IPS DF 19.7 (cell line): ENCODE results near the gene CLEC18C.
"Not testable (repeated sequence)": the region's sequence is repeated elsewhere in the genome, so short reads cannot be mapped to it uniquely, and the experiment has no call there.

Experiments
- DNase-seq: peaks from one replicate; pipeline ENCODE4 v3.0.0-alpha.2; 2013; ENCODE audit warnings: low read depth, low spot score

CLEC18C gene

DNA sequence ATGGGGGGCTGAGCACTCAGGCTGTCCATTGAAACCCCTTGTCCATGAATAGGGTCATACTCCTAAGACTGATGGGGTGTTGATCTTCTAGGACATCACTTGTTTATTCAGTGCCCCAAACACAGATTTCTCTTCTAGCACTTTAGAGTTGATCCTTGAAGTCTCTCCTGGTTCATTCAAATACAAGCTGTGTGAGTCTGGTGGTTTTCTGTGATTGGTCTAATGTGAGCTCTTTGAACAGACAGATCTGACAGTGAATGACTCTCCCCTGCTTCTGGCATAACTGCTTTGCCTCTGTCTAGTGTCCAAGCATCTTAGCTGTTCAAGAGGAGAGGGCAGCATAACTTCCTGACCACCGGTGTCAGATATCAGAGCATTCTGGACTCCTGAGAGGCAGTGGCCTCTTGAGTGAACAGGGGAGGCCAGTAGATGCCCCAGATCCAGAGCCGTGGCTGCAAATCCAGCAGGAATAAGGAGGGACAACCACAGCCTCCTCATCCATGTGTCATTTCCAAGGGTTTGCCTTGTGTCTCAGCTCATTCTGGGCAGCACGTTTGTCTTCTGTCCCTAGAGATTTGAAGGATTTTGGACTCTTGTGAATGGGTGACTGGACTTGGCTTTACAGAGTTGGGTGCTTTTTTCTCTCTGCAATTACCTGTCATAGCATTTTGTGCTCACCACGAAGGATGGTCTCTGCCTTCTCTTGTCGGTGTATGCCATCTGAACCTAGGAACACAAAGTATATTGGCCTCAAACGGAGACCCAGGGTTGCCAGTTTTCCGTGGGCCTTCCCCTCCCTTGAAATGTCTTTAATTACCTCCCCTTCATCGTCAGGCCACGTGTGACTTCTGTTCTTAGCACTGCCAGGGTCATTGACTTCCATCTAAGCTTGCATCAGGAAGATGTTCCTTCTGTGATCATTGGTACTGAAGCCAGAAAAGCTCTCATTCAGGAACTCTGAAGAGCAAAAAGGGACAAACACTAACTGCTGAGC lies 13.9 kb upstream of the CLEC18C start:
- no peak for DNase-seq

DNA sequence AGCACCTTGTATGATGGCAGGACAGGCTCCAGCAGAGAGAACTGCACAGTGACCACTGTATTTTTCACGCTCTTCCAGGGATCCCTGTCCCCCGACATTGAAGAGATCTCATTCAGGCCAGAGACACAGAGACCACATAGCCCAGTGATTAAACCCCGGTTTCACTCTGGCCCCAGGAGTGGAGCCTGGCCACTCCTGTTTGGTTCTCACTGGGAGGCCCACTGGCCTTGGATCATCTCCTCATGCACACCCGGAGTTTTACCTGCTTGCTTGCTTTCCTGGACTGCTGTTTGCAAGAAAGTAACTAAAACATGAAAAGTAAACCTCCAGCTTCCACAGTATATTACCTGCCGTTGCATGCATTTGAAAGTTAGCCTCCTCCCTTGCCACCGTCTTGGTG lies 13.2 kb upstream of the CLEC18C start:
- no peak for DNase-seq

DNA sequence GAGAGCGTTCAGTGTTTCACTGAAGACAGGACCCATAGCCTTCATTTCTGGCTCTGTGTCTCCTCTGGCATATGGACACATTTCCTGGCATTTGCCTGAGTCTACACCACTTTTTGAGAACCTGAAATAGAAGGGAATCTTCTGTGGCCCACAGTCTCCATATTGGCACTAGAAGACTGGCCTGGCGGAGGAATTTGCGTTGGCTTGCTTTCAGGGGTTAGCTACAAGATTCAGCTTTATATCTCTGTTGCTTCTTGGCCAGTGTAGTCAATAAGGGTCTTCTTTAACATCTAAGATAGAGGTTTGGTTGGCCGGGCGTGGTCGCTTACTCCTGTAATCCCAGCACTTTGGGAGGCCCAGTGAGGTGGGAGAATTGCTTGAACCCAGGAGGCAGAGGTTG lies 12.8 kb upstream of the CLEC18C start:
- no peak for DNase-seq

DNA sequence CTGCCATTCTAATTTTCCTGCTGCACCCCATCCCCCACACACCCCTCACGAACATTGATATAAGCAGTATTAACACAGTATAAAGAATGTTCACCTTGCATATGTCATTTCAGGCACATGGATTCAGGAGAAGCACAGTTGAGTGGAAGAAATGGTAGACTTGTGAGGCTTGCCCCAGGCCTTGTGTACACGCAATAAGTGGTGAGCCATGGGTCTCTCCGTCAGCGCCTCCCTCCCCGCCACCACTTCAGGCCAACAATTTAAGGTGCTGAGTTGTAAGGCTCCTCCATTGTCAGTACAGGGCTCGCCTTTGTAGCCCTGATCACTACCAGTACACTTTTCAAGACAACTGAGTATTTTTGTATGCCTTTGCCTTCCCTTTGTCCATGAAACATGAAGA lies 12.2 kb upstream of the CLEC18C start:
- no peak for DNase-seq

DNA sequence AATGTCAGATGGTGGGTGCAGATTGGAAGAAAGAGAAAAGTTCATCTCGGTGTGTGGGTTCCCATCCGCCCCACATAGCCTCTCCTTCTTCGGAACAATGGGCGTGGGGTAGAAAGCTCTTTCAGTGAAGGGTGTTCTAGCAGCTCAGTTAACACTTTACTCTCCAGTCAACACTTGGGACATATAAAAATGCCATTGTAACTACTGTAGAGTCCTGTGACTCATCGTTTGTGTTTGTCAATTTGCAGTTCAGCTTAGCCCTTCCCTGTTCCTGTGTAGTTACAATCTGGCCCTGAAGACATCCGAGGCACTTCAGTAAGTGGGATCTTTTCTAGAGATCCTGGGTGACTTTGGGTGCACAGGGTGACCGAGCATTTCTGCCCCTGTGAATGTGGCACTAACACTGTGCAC lies 11.5 kb upstream of the CLEC18C start:
- no peak for DNase-seq

DNA sequence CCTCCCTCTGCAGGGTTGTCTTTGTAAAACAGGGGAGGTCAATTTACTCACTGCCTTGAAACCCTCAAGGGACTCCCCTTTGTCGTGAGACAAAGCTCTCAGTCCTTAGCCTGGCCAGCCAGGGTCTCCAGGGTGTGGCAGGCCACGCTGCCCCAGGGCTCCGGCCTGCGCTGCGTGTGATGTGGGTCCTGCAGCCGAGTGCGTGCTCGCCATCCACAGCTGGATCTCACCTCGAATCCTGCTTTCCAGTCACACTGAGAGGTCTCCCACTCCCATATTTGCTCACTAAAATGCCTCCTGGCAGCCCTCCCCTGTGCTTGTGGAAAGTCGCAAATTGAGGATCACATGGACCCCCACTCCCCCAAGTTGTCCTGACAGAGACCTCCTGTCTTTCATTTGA lies 10.0 kb upstream of the CLEC18C start:
- DNase-seq: no peak

DNA sequence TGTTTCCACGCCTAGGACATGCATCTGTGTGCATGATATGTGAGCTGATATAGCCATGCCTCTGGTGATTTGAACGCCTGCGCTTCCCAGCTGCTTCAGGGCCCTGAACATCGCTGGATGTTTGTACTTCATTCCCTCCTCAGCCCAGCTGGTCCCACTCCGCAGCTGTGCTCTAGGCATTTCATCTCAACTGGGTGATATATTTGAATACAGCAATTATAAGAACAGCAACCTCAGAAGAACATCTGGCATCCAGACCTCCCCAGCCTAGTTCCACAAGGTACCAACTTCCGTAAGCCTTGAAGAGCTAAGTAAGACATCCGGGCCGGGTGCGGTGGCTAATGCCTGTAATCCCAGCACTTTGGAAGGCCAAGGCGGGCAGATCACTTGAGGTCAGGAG lies 6.9 kb upstream of the CLEC18C start:
- DNase-seq: not testable (repeated sequence)

DNA sequence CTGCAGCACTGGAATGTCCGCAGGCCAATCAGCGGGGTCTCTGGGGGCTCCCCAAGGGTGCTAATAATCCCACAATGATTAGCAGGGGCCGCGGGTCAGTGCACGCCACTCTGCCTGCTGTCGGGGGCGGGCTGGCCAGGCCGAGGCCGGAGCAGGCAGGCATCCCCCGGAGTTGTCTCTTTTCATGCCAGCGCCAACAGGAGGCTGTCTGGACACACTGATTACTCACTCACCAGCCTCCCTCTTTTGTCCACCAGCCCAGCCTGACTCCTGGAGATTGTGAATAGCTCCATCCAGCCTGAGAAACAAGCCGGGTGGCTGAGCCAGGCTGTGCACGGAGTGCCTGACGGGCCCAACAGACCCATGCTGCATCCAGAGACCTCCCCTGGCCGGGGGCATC lies 329 bp downstream of the CLEC18C start:
- DNase-seq: not testable (repeated sequence)

DNA sequence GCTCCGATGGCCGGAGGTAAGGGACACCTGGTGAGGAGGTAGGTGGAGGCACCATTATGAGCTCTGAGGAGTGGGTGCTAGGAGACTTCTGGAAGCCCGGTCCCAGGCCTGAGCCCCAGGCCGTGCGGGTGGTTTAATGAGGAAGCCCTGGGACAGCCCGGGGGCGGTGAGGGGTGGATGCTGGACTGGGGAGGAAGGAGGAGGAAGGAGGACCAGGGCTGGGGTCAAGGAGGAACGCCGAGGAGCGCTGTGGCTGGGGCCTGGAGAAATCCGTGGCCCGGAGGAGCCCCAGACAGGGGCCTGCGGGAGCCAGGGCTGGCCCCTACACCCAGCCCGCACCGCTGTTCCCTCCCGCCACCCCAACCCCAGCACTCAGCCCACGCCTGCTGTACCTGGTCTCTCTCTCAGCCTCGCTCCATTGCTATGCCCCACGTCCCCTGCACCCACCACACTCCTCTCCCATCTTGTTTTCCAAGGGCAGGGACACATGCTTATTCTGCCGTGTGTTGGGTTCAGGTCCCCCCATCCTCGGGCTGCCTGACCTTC lies 873 bp downstream of the CLEC18C start:
- not testable (repeated sequence) for DNase-seq

DNA sequence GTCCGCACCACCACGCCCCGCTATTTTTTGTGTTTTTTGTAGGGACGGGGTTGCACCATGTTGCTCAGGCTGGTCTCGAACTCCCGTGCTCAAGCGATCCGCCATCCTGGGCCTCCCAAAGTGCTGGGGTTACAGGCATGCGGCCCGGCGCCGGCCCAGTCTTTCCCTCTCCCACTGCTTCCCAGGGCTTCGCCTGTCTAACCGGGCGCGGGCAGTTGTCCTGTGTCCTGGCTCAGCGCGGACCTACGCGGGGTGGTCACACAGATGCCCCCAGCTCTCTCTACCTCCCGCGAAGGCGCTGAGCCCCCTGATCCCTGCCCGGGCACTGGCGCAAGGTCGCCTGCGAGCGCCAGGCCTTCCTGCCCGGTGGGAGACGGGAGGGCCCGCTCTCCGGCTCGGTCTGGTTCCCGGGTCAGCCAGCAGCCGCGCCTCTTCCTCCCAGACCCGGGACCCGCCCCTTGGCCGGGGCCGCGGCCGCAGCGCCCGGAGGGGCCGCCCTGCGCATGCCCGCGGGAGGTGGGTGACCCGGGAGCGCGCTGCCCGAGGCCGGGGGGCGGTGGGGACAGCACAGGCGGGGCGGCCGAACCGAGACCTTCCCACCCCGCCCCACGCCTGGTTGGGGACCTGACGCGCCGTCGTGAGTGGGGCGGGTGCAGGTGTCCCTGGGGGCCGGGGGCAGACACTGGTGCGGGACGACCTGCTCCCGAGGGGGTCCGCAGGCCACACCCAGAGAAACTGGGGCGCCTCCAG lies 14.4 kb downstream of the CLEC18C start:
- DNase-seq: not testable (repeated sequence)

DNA sequence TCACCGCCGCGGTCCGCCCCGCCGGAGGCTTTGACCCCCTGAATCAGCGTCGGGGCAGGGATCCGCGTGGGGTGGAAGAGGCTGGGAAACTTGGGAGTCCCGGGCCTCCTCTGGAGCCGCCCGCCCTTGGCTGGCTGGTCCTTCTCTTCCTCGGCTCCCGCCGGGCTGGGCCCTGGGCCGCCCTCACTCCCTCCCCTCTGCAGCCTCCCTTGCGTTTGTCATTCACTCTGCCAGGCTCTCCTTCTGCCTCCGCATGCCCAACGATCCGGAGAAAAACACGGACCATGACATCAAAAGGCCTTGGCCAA lies 15.0 kb downstream of the CLEC18C start:
- not testable (repeated sequence) for DNase-seq

DNA sequence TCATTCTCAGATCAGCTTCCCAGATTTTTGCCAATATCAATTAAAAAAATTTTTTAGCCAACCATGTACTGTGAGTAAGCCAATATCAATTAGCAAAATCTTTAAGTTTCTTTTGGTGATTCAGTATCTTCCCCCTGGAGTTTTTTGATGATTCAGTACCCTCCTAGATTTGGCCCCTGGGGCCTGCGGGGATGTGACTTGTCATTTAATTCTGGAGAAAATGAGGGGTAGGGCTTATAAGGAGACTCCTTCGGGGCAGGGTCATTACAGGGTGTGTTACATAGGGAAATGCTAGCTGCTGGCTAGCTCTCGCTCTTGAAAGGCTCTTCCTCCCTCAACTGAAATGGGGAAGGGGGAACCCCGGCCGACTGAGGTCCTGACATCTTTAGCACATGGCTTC lies 17.0 kb downstream of the CLEC18C start:
- DNase-seq: not testable (repeated sequence)

DNA sequence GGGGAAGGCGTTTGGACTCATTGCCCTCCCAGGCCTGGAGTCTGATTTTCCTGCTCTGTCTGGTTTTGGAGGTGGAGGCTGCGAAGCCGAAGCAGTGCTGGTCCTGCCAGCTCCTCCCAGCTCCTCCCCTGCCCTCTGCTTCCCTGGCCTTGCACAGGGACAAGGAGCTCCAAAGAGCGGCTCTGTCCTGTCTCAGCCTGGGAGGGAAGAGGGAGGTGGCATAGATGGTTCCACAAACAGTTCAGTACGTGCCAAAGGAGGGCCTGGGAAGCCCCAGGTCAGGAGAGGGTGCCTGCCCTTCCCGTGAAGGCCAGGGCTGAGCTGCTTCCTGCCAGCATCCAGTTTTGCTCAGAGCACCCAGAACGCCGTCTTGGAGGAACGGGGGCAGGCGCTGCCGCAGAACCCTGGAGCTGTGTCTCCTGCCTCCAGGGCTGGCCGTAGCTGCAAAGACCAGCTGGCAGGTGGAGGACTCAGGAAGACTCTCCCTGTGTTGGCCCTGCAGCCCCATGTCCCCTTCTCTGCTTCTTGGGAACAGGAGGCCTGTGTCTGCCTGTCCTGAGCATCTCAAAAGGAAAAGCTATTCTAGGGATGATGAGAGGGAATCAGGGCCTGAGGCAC lies 23.2 kb downstream of the CLEC18C start:
- DNase-seq: not testable (repeated sequence)

DNA sequence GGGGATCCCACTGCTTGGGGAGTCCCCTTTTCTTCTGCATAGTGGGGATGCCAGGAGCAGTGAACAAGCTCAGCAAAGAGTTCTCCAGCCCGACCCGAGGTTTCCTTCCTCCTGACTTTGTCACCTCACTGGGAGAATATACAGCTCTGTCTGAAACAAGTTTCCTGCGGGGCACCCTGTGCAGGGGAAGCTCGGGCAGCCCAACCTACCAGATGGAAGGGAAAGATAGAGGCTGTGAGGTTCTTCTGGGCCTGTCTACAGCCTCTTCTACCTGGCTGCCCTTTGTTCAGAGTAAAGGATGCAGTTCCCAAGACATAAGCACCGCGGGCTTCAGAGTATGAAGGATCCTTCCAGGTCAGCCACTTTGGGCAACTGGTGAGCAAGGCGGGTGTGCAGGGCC lies 24.0 kb downstream of the CLEC18C start:
- not testable (repeated sequence) for DNase-seq

DNA sequence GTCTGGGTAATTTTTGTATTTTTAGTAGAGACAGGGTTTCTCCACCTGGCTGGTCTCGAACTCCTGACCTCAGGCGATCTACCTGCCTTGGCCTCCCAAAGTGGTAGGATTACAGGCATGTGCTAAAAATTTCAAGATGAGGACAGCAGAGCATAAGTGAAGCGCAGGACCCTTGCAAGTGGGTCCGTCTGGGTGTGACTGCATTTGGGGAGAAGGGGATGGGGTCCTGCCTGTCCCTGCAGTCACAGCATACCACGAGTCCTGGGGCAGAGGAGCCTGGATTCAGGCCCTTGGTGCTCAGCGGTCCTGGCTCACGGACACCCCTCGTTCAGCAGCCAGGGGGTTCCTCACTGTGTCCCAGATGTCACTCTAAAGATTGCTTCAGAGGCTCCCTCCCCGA lies 24.6 kb downstream of the CLEC18C start:
- DNase-seq: not testable (repeated sequence)

DNA sequence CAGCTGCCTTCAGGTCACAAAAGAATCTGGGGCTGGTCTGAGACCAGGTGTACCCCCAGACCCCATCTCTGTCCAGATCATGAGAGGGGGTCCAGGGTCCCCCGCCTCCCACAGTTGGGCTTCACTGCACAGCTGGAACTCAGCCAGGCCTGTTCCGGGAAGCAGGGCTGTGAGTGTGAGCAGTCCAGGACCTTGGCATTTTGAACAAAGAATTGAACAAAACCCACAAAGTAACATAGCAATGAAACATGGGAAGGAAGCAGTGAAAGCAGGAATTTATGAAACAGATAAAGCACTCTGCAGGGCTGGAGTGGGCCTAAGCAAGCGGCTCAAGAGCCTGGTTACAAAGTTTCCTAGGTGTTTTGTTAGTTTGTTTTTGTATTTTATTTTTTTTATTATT lies 25.1 kb downstream of the CLEC18C start:
- not testable (repeated sequence) for DNase-seq

DNA sequence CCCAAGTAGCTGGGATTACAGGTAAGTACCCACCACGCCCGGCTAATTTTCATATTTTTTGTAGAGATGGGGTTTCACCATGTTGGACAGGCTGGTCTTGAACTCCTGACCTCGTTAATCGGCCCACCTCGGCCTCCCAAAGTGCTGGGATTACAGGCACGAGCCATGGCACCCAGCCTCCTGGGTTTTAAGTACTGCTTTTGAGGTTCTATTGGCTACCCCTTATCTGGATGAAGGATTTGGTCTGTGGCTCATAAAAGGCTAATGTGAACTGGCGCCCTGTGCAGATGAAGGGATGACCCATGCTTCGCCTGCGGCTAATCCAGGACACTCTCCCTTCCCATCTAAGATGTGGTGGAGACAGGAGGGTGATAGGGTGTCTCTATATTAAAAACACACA lies 25.6 kb downstream of the CLEC18C start:
- DNase-seq: not testable (repeated sequence)

DNA sequence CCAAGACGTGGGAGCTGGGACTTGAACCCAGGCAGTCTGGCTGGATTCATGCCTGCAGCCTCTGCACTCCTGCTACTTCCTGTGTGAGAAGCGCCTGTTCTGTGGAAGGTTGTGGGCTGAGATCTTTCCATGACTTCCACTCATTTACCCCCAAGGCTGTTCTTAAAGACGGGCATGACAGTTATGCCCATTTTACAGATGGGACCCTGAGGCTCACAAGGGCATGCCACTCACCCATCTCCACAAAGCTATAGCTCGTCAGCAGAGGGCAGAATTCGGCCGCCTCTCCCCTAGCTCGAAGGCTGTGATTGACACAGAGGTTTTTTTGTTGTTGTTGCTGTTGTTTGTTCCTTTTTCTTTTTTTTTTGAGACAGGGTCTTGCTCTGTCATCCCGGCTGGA lies 26.5 kb downstream of the CLEC18C start:
- DNase-seq: not testable (repeated sequence)

DNA sequence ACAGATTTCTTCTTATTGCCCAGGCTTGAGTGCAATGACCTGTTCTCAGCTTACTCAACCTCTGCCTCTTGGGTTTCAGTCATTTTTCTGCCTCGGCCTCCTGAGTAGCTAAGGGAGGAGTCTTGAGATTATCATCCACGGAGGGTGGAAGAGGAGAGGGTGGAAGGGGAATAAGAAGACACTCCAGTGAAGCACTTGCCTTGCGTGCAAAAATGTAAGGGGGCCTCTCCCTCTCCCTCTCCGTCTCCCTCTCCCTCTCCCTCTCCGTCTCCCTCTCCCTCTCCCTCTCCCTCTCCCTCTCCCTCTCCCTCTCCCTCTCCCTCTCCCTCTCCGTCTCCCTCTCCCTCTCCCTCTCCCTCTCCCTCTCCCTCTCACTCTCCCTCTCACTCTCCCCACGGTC lies 29.9 kb downstream of the CLEC18C start:
- DNase-seq: not testable (repeated sequence)

DNA sequence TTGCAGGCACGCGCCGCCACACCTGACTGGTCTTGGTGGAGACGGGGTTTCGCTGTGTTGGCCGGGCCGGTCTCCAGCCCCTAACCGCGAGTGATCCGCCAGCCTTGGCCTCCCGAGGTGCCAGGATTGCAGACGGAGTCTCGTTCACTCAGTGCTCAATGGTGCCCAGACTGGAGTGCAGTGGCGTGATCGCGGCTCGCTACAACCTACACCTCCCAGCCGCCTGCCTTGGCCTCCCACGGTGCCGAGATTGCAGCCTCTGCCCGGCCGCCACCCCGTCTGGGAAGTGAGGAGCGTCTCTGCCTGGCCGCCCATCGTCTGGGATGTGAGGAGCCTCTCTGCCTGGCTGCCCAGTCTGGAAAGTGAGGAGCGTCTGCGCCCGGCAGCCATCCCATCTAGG lies 30.4 kb downstream of the CLEC18C start:
- not testable (repeated sequence) for DNase-seq

DNA sequence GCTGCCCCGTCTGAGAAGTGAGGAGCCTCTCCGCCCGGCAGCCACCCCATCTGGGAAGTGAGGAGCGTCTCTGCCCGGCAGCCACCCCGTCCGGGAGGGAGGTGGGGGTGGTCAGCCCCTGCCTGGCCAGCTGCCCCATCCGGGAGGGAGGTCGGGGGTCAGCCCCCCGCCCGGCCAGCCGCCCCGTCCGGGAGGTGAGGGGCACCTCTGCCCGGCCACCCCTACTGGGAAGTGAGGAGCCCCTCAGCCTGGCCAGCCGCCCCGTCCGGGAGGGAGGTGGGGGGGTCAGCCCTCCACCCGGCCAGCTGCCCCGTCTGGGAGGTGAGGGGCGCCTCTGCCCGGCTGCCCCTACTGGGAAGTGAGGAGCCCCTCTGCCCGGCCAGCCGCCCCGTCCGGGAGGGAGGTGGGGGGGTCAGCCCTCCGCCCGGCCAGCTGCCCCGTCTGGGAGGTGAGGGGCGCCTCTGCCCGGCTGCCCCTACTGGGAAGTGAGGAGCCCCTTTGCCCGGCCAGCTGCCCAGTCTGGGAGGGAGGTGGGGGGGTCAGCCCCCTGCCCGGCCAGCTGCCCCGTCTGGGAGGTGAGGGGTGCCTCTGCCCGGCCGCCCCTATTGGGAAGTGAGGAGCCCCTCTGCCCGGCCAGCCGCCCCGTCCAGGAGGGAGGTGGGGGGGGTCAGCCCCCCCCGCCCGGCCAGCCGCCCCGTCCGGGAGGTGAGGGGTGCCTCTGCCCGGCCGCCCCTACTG lies 31.2 kb downstream of the CLEC18C start:
- DNase-seq: not testable (repeated sequence)
